Measurements from ENCODE around the gene UBASH3B. TPM values are rescaled to one million over a fixed set of nuclear protein-coding genes. Genes with fewer than 3 reads are reported as not detected.

Gene UBASH3B
- total RNA-seq, 1 donor from 2014 or later, result 19.3 TPM

GRCh38 chr11:122628810-122629555 lies 26.5 kb upstream of the UBASH3B start:
- peak; percentile 53 for DNase-seq (ENCODE audit: low spot score)
- intact Hi-C loops (cut with micrococcal nuclease), result loop anchor here (1.0 to 5.0 kb wide), 4 partner anchors 47 to 226 kb away; no protein-coding TSS in a partner anchor
- Mint-ChIP-seq H3K27ac (no peak overlapping the region), H3K4me3 (ENCODE audit: low read depth) (no peak overlapping the region), H3K4me1 (ENCODE audit: low read depth) (peaks cover 3% of the 10 kb centered on the region), H3K27me3 (ENCODE audit: low read depth) (peaks cover 3% of the 10 kb centered on the region), H3K36me3 (ENCODE audit: low read depth) (no peaks in the 10 kb centered on the region), H3K9me3 (no peaks in the 10 kb centered on the region)

- no peak overlapping the region for H3K4me3 Mint-ChIP-seq (ENCODE audit: low read depth)
- peaks cover 2% of the 10 kb centered on the region for H3K27me3 Mint-ChIP-seq (ENCODE audit: low read depth)
- no peak for DNase-seq (ENCODE audit: low spot score)
- peaks cover 4% of the 10 kb centered on the region for H3K4me1 Mint-ChIP-seq (ENCODE audit: low read depth)
- H3K9me3 Mint-ChIP-seq, result no peaks in the 10 kb centered on the region
- no peak overlapping the region for H3K27ac Mint-ChIP-seq
- intact Hi-C loops (cut with micrococcal nuclease), result no loop called here
- no peaks in the 10 kb centered on the region for H3K36me3 Mint-ChIP-seq (ENCODE audit: low read depth)
Observed at GRCh38 chr11:122632181-122632824, 23.2 kb upstream of the UBASH3B start.

GRCh38 chr11:122633219-122633829 lies 22.2 kb upstream of the UBASH3B start:
- intact Hi-C loops (cut with micrococcal nuclease), result loop anchor here (1.0 kb wide), 1 partner anchor 148 kb away; no protein-coding TSS in a partner anchor
- H3K4me1 Mint-ChIP-seq (ENCODE audit: low read depth), result peaks cover 8% of the 10 kb centered on the region
- H3K27me3 Mint-ChIP-seq (ENCODE audit: low read depth), result peaks cover 4% of the 10 kb centered on the region
- H3K4me3 Mint-ChIP-seq (ENCODE audit: low read depth), result no peak overlapping the region
- no peaks in the 10 kb centered on the region for H3K9me3 Mint-ChIP-seq
- H3K27ac Mint-ChIP-seq, result no peak overlapping the region
- no peaks in the 10 kb centered on the region for H3K36me3 Mint-ChIP-seq (ENCODE audit: low read depth)
- no peak for DNase-seq (ENCODE audit: low spot score)

- H3K9me3 Mint-ChIP-seq, result no peaks in the 10 kb centered on the region
- no peak for DNase-seq (ENCODE audit: low spot score)
- no peak overlapping the region for H3K4me3 Mint-ChIP-seq (ENCODE audit: low read depth)
- peaks cover 5% of the 10 kb centered on the region for H3K4me1 Mint-ChIP-seq (ENCODE audit: low read depth)
- peaks cover 4% of the 10 kb centered on the region for H3K27me3 Mint-ChIP-seq (ENCODE audit: low read depth)
- no peak overlapping the region for H3K27ac Mint-ChIP-seq
- no peaks in the 10 kb centered on the region for H3K36me3 Mint-ChIP-seq (ENCODE audit: low read depth)
- intact Hi-C loops (cut with micrococcal nuclease), result no loop called here
Observed at GRCh38 chr11:122634501-122634900, 21.0 kb upstream of the UBASH3B start.

- peaks cover 11% of the 10 kb centered on the region for H3K27me3 Mint-ChIP-seq (ENCODE audit: low read depth)
- no peak overlapping the region for H3K4me3 Mint-ChIP-seq (ENCODE audit: low read depth)
- DNase-seq (ENCODE audit: low spot score), result no peak
- H3K4me1 Mint-ChIP-seq (ENCODE audit: low read depth), result peaks cover 7% of the 10 kb centered on the region
- no peaks in the 10 kb centered on the region for H3K9me3 Mint-ChIP-seq
- intact Hi-C loops (cut with micrococcal nuclease), result no loop called here
- no peaks in the 10 kb centered on the region for H3K36me3 Mint-ChIP-seq (ENCODE audit: low read depth)
- H3K27ac Mint-ChIP-seq, result no peak overlapping the region
Observed at GRCh38 chr11:122637541-122637940, 18.0 kb upstream of the UBASH3B start.

- Mint-ChIP-seq H3K27me3 (ENCODE audit: low read depth) (peaks cover 17% of the 10 kb centered on the region), H3K4me3 (ENCODE audit: low read depth) (no peak overlapping the region), H3K27ac (no peak overlapping the region), H3K36me3 (ENCODE audit: low read depth) (no peaks in the 10 kb centered on the region), H3K4me1 (ENCODE audit: low read depth) (peaks cover 5% of the 10 kb centered on the region), H3K9me3 (no peaks in the 10 kb centered on the region)
- intact Hi-C loops (cut with micrococcal nuclease), result no loop called here
- no peak for DNase-seq (ENCODE audit: low spot score)
Observed at GRCh38 chr11:122642472-122642922, 13.0 kb upstream of the UBASH3B start.

- intact Hi-C loops (cut with micrococcal nuclease), result no loop called here
- no peaks in the 10 kb centered on the region for H3K9me3 Mint-ChIP-seq
- no peak overlapping the region for H3K27ac Mint-ChIP-seq
- H3K27me3 Mint-ChIP-seq (ENCODE audit: low read depth), result peaks cover 15% of the 10 kb centered on the region
- H3K4me3 Mint-ChIP-seq (ENCODE audit: low read depth), result no peak overlapping the region
- H3K4me1 Mint-ChIP-seq (ENCODE audit: low read depth), result peaks cover 2% of the 10 kb centered on the region
- DNase-seq (ENCODE audit: low spot score), result no peak
- no peaks in the 10 kb centered on the region for H3K36me3 Mint-ChIP-seq (ENCODE audit: low read depth)
Observed at GRCh38 chr11:122642971-122643370, 12.6 kb upstream of the UBASH3B start.

GRCh38 chr11:122645847-122646246 lies 9.7 kb upstream of the UBASH3B start:
- Mint-ChIP-seq H3K9me3 (no peaks in the 10 kb centered on the region), H3K4me1 (ENCODE audit: low read depth) (peaks cover 5% of the 10 kb centered on the region), H3K4me3 (ENCODE audit: low read depth) (no peak overlapping the region), H3K27ac (no peak overlapping the region), H3K27me3 (ENCODE audit: low read depth) (peaks cover 22% of the 10 kb centered on the region), H3K36me3 (ENCODE audit: low read depth) (no peaks in the 10 kb centered on the region)
- intact Hi-C loops (cut with micrococcal nuclease), result no loop called here
- no peak for DNase-seq (ENCODE audit: low spot score)

- Mint-ChIP-seq H3K4me1 (ENCODE audit: low read depth) (peaks cover 5% of the 10 kb centered on the region), H3K9me3 (no peaks in the 10 kb centered on the region), H3K36me3 (ENCODE audit: low read depth) (no peaks in the 10 kb centered on the region), H3K27me3 (ENCODE audit: low read depth) (peaks cover 29% of the 10 kb centered on the region), H3K27ac (no peak overlapping the region), H3K4me3 (ENCODE audit: low read depth) (no peak overlapping the region)
- no peak for DNase-seq (ENCODE audit: low spot score)
- intact Hi-C loops (cut with micrococcal nuclease), result no loop called here
Observed at GRCh38 chr11:122646549-122647340, 8.8 kb upstream of the UBASH3B start.

- no peak overlapping the region for H3K4me3 Mint-ChIP-seq (ENCODE audit: low read depth)
- intact Hi-C loops (cut with micrococcal nuclease), result no loop called here
- H3K27ac Mint-ChIP-seq, result no peak overlapping the region
- H3K27me3 Mint-ChIP-seq (ENCODE audit: low read depth), result peaks cover 28% of the 10 kb centered on the region
- no peaks in the 10 kb centered on the region for H3K36me3 Mint-ChIP-seq (ENCODE audit: low read depth)
- peaks cover 2% of the 10 kb centered on the region for H3K4me1 Mint-ChIP-seq (ENCODE audit: low read depth)
- no peak for DNase-seq (ENCODE audit: low spot score)
- no peaks in the 10 kb centered on the region for H3K9me3 Mint-ChIP-seq
Observed at GRCh38 chr11:122647736-122648275, 7.7 kb upstream of the UBASH3B start.

- intact Hi-C loops (cut with micrococcal nuclease), result no loop called here
- Mint-ChIP-seq H3K36me3 (ENCODE audit: low read depth) (no peaks in the 10 kb centered on the region), H3K27me3 (ENCODE audit: low read depth) (peaks cover 38% of the 10 kb centered on the region), H3K4me3 (ENCODE audit: low read depth) (no peak overlapping the region), H3K4me1 (ENCODE audit: low read depth) (peaks cover 2% of the 10 kb centered on the region), H3K27ac (no peak overlapping the region), H3K9me3 (no peaks in the 10 kb centered on the region)
- no peak for DNase-seq (ENCODE audit: low spot score)
Observed at GRCh38 chr11:122649116-122649515, 6.4 kb upstream of the UBASH3B start.

- no peak overlapping the region for H3K27ac Mint-ChIP-seq
- intact Hi-C loops (cut with micrococcal nuclease), result no loop called here
- no peak overlapping the region for H3K4me3 Mint-ChIP-seq (ENCODE audit: low read depth)
- peaks cover 9% of the 10 kb centered on the region for H3K4me1 Mint-ChIP-seq (ENCODE audit: low read depth)
- no peaks in the 10 kb centered on the region for H3K36me3 Mint-ChIP-seq (ENCODE audit: low read depth)
- no peak for DNase-seq (ENCODE audit: low spot score)
- H3K9me3 Mint-ChIP-seq, result no peaks in the 10 kb centered on the region
- peaks cover 49% of the 10 kb centered on the region for H3K27me3 Mint-ChIP-seq (ENCODE audit: low read depth)
Observed at GRCh38 chr11:122650619-122651018, 4.9 kb upstream of the UBASH3B start.
